DMS153 (cell line): ENCODE results near the gene STX1A.
"Not testable (repeated sequence)": the region's sequence is repeated elsewhere in the genome, so short reads cannot be mapped to it uniquely, and the experiment has no call there.

Experiments
- DNase-seq: peaks from one replicate; lab custom pipeline; 2025; lab: John Stamatoyannopoulos, UW

Gene STX1A

GRCh38 chr7:73683056-73683787 lies 36.2 kb downstream of the STX1A start, which contains the start of the genes BUD23 and DNAJC30:
TSS of gene BUD23 (plus strand) at chr7:73683597. CDS start at chr7:73683626, 29 bp downstream.
TSS of gene DNAJC30 (minus strand) at chr7:73683453. CDS start at chr7:73683423, 30 bp downstream.
- peak; percentile 89 for DNase-seq

GRCh38 chr7:73682745-73683055 lies 36.8 kb downstream of the STX1A start:
- no peak for DNase-seq

- DNase-seq = no peak
These were observed 38.4 kb downstream of the STX1A start for GRCh38 chr7:73681031-73681430.

GRCh38 chr7:73680501-73680900 lies 39.0 kb downstream of the STX1A start:
- no peak for DNase-seq

GRCh38 chr7:73679709-73680108 lies 39.8 kb downstream of the STX1A start:
- DNase-seq = no peak

- no peak for DNase-seq
These were observed 40.6 kb downstream of the STX1A start for GRCh38 chr7:73678862-73679261.

GRCh38 chr7:73676062-73676461 lies 43.4 kb downstream of the STX1A start:
- not testable (repeated sequence) for DNase-seq

GRCh38 chr7:73674468-73675124 lies 44.9 kb downstream of the STX1A start:
- no peak for DNase-seq

GRCh38 chr7:73671857-73672445 lies 47.5 kb downstream of the STX1A start:
- no peak for DNase-seq

GRCh38 chr7:73671322-73671661 lies 48.2 kb downstream of the STX1A start:
- no peak for DNase-seq

GRCh38 chr7:73669858-73670385 lies 49.5 kb downstream of the STX1A start:
- DNase-seq = no peak

GRCh38 chr7:73669288-73669701 lies 50.2 kb downstream of the STX1A start:
- DNase-seq = no peak

GRCh38 chr7:73668886-73669230 lies 50.6 kb downstream of the STX1A start:
- DNase-seq = no peak

GRCh38 chr7:73668103-73668885 lies 51.2 kb downstream of the STX1A start:
- DNase-seq = no peak

GRCh38 chr7:73667344-73668102 lies 51.9 kb downstream of the STX1A start, which contains the start of gene VPS37D:
TSS of gene VPS37D (plus strand) at chr7:73667831. CDS start at chr7:73667959, 128 bp downstream.
- DNase-seq = peak; percentile 74

GRCh38 chr7:73663033-73663432 lies 56.4 kb downstream of the STX1A start:
- DNase-seq = no peak

GRCh38 chr7:73660594-73660993 lies 58.9 kb downstream of the STX1A start:
- not testable (repeated sequence) for DNase-seq

- DNase-seq = no peak
These were observed 59.5 kb downstream of the STX1A start for GRCh38 chr7:73659983-73660382.

- DNase-seq = not testable (repeated sequence)
These were observed 64.2 kb downstream of the STX1A start for GRCh38 chr7:73655309-73655708.

- DNase-seq = no peak
These were observed 66.9 kb downstream of the STX1A start for GRCh38 chr7:73652541-73652949.

GRCh38 chr7:73650524-73650923 lies 68.9 kb downstream of the STX1A start:
- no peak for DNase-seq
